Esophagus muscularis mucosa (tissue), 3 donors: Measurements from ENCODE around the gene PTPRN2.

Source experiments
- POLR2A ChIP-seq: fragments of 450-650 bp; IDR thresholded peaks from one replicate; pipeline ENCODE4 v1.6.1; 2017; ENCODE audit warnings: antibody characterized with exemption, moderate library complexity, mild to moderate bottlenecking, low read depth
- POLR2AphosphoS5 ChIP-seq, 2 donors: sonication (generic); formaldehyde crosslinking; IDR thresholded peaks; one replicate each; pipeline ENCODE4 v1.6.1; 2017; ENCODE audit warnings: antibody characterized with exemption in 2 of 2
- TF ChIP-seq, protein P1 (sequence below), 3 experiments: fragments of 200-600 bp in 2 of 3; fragments of 450-650 bp in 1 of 3; sonication (generic) in 2 of 3; IDR thresholded peaks; one replicate each; pipeline ENCODE4 v1.5.1; 2017 to 2019; ENCODE audit warnings: antibody characterized with exemption in 3 of 3, mild to moderate bottlenecking in 2 of 3, moderate library complexity in 1 of 3

DNA sequence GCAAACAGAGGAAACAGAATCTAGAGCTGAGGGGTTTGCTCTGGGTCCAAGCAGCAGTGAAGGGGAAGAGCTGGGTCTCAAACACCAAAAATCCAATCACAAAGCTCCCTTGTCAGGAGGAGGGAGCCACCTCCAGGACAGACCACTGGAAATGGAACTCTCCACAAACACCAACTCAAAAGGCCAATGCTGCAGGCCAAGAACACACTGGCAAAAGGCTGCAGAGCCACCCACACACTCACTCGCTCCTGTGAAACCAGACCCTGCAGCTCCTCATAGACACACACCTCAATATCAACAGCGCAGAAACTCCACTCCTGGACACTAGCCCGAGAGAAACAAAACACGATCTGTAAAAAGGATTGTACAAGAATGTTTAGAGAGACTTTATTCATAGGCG is 213.5 kb downstream of the PTPRN2 start:
- TF ChIP-seq, protein P1, sequence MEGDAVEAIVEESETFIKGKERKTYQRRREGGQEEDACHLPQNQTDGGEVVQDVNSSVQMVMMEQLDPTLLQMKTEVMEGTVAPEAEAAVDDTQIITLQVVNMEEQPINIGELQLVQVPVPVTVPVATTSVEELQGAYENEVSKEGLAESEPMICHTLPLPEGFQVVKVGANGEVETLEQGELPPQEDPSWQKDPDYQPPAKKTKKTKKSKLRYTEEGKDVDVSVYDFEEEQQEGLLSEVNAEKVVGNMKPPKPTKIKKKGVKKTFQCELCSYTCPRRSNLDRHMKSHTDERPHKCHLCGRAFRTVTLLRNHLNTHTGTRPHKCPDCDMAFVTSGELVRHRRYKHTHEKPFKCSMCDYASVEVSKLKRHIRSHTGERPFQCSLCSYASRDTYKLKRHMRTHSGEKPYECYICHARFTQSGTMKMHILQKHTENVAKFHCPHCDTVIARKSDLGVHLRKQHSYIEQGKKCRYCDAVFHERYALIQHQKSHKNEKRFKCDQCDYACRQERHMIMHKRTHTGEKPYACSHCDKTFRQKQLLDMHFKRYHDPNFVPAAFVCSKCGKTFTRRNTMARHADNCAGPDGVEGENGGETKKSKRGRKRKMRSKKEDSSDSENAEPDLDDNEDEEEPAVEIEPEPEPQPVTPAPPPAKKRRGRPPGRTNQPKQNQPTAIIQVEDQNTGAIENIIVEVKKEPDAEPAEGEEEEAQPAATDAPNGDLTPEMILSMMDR (IDR thresholded peaks at IDR 0.05) = no peak
- TF ChIP-seq POLR2A = no peak
- TF ChIP-seq POLR2AphosphoS5 (IDR thresholded peaks at IDR 0.05) = no peak
